HFFc6 (cell line): ENCODE measurements around the gene SPC25. TPM values are rescaled to one million over a fixed set of nuclear protein-coding genes. Genes with fewer than 3 reads are reported as not detected.

Experiments used
- DNase-seq: peaks from one replicate; pipeline ENCODE4 v3.0.0-alpha.2; 2018
- H3K27ac Mint-ChIP-seq: 2 replicates; pipeline ENCODE4 v1.8.0; 2020; ENCODE audit warnings: mild to moderate bottlenecking, mixed read lengths
- H3K27me3 Mint-ChIP-seq: 2 replicates; pipeline ENCODE4 v1.8.0; 2021; ENCODE audit warnings: mild to moderate bottlenecking, moderate library complexity, mixed read lengths; ENCODE audit not compliant: insufficient read depth
- H3K36me3 Mint-ChIP-seq: 2 replicates; pipeline ENCODE4 v1.8.0; 2021; ENCODE audit warnings: low read depth, mixed read lengths
- H3K4me1 Mint-ChIP-seq: 2 replicates; pipeline ENCODE4 v1.8.0; 2020; ENCODE audit warnings: low read depth, mixed read lengths
- H3K4me3 Mint-ChIP-seq: 2 replicates; pipeline ENCODE4 v1.8.0; 2020; ENCODE audit warnings: mild to moderate bottlenecking, moderate library complexity, mixed read lengths
- H3K9me3 Mint-ChIP-seq: 2 replicates; pipeline ENCODE4 v1.8.0; 2020; ENCODE audit warnings: mild to moderate bottlenecking, mixed read lengths
- CTCF ChIP-seq: fragments of 200-600 bp; sonication (generic); IDR thresholded peaks from 2 replicates; pipeline ENCODE4 v1.5.0; 2021; ENCODE audit warnings: antibody characterized with exemption, mild to moderate bottlenecking
- total RNA-seq, 6 experiments: library from RNA; stranded (reverse); fragmentation: NEBNext Ultra II Directional; extraction: Animal tissue kit (Norgen Biotek cat#: 25700); gene quantifications; 2 replicates in 1 of 6; 3 replicates in 5 of 6; pipeline ENCODE4 v1.2.3, GENCODE V29; 2021

SPC25 gene
- total RNA-seq, 6 experiments from 2014 or later = 9.4 to 22.6 (median 16.2) TPM

GRCh38 chr2:168821577-168821976 lies 68.7 kb downstream of the SPC25 start:
- no peak for DNase-seq
- Mint-ChIP-seq H3K9me3 (no peaks in the 10 kb centered on the region), H3K36me3 (no peaks in the 10 kb centered on the region), H3K27ac (no peak overlapping the region), H3K27me3 (peaks cover 2% of the 10 kb centered on the region; the same call in 1 of the 2 replicates), H3K4me3 (no peak overlapping the region), H3K4me1 (peaks cover 22% of the 10 kb centered on the region)
- no peak for TF ChIP-seq CTCF

Other genes with a start within 250 kb of the SPC25 start
- gene NOSTRIN, start 87.8 kb downstream of the SPC25 start, total RNA-seq = not detected
- gene G6PC2, start 10.9 kb upstream of the SPC25 start, total RNA-seq = not detected
- under 1 TPM in 1 of 6 experiments, not detected in 5; 0.02 TPM for gene ABCB11, start 140.9 kb upstream of the SPC25 start, total RNA-seq
- gene DHRS9, start 179.1 kb upstream of the SPC25 start, total RNA-seq = not detected